Sigmoid colon (tissue), 3 donors: ENCODE results near the gene ABLIM2.

Source experiments
- POLR2A ChIP-seq, 2 donors: fragments of 450-650 bp; IDR thresholded peaks; one replicate each; pipeline ENCODE4 v1.6.1; 2016; ENCODE audit warnings: antibody characterized with exemption in 2 of 2, mild to moderate bottlenecking in 2 of 2, moderate library complexity in 2 of 2
- TF ChIP-seq, protein P1 (sequence below), 4 experiments: fragments of 450-650 bp in 3 of 4; fragments of 200-600 bp in 1 of 4; IDR thresholded peaks; one replicate each; pipeline ENCODE4 v1.5.1; 2016 to 2019; ENCODE audit warnings: antibody characterized with exemption in 4 of 4, mild to moderate bottlenecking in 3 of 4, moderate library complexity in 2 of 4

DNA sequence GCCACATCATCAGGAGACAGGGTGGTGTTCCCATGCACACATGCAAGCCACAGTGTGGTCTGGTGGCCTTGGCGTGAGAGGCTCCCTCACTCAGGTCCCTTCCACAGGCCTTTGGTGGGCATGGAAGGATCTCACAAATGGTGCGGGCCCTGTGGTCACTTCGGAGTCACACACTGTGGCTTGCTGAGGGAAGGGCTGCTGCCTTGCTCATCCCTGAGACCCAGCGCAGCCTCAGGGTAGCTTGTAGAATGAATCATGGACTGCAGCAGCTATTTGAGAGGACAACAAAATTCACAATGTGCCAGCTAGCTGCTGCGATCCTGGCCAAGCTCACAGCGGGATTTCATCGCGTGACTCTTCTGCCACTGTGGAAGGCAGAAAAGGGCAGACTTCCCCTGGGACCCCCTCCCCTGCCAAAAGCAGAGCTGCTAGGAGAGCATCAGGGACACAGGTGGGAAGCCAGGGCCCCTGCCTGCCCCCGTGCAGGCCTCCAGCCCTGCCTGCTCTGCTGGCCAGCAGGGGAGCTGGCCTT, 106.4 kb downstream of the ABLIM2 start:
- TF ChIP-seq, protein P1, sequence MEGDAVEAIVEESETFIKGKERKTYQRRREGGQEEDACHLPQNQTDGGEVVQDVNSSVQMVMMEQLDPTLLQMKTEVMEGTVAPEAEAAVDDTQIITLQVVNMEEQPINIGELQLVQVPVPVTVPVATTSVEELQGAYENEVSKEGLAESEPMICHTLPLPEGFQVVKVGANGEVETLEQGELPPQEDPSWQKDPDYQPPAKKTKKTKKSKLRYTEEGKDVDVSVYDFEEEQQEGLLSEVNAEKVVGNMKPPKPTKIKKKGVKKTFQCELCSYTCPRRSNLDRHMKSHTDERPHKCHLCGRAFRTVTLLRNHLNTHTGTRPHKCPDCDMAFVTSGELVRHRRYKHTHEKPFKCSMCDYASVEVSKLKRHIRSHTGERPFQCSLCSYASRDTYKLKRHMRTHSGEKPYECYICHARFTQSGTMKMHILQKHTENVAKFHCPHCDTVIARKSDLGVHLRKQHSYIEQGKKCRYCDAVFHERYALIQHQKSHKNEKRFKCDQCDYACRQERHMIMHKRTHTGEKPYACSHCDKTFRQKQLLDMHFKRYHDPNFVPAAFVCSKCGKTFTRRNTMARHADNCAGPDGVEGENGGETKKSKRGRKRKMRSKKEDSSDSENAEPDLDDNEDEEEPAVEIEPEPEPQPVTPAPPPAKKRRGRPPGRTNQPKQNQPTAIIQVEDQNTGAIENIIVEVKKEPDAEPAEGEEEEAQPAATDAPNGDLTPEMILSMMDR (IDR thresholded peaks at IDR 0.05) = no peak
- TF ChIP-seq POLR2A (IDR thresholded peaks at IDR 0.05) = no peak
